Measurements from ENCODE around the gene SIGLEC10. TPM values are rescaled to one million over a fixed set of nuclear protein-coding genes. Genes with fewer than 3 reads are reported as not detected.

Gene SIGLEC10
- total and polyA plus RNA-seq, 9 of the 15 experiments (the other 6 are each of a cell fraction or from before 2014, with no cell fraction given): 0.10 to 1.8 (median 0.82) TPM

- TF ChIP-seq NR4A1 (CRISPR knock-in tag; IDR thresholded peaks at IDR 0.05) (no peak), NR4A1 (tag; IDR thresholded peaks at IDR 0.05) (no peak), CBX5 (IDR thresholded peaks at IDR 0.05; ENCODE audit: borderline replicate concordance, low read depth) (no peak), CTCF (IDR thresholded peaks at IDR 0.05 in 2 of 3, conservative IDR thresholded peaks at IDR 0.05 in 1 of 3; ENCODE audit: insufficient read depth in 2 of 3, low read depth in 1 of 3, low read length in 3 of 3) (peak; percentile 88 to 91 (median 89)), ZNF24 (IDR thresholded peaks at IDR 0.05) (peak; percentile 28; the same call in 1 of the 2 replicates), VEZF1 (CRISPR knock-in tag; IDR thresholded peaks at IDR 0.05) (no peak), GTF2F1 (IDR thresholded peaks at IDR 0.05; ENCODE audit: low read depth, low read length) (no peak), CREB1 (IDR thresholded peaks at IDR 0.05) (no peak), CREB1 (CRISPR knock-in tag; IDR thresholded peaks at IDR 0.05) (0 out of 2 replicates have a peak, but pooled peaks have one; percentile 18), ZNF639 (CRISPR knock-in tag; conservative IDR thresholded peaks at IDR 0.05 in 1 of 2, IDR thresholded peaks at IDR 0.05 in 1 of 2) (no peak), ZNF124 (CRISPR knock-in tag; IDR thresholded peaks at IDR 0.05) (no peak), HDGF (IDR thresholded peaks at IDR 0.05) (no peak), MXI1 (IDR thresholded peaks at IDR 0.05; ENCODE audit: low read depth, low read length) (no peak), JUND (IDR thresholded peaks at IDR 0.05; ENCODE audit: borderline replicate concordance, low read depth, low read length) (0 out of 2 replicates have a peak, but pooled peaks have one; percentile 43), JUND (tag; IDR thresholded peaks at IDR 0.05; ENCODE audit: borderline replicate concordance, low read depth, low read length) (no peak), ZBTB7A (IDR thresholded peaks at IDR 0.05; ENCODE audit: borderline replicate concordance, control insufficient read depth, low read depth, low read length) (no peak), ZNF707 (CRISPR knock-in tag; conservative IDR thresholded peaks at IDR 0.05) (no peak)
- TF ChIP-seq, protein P1, sequence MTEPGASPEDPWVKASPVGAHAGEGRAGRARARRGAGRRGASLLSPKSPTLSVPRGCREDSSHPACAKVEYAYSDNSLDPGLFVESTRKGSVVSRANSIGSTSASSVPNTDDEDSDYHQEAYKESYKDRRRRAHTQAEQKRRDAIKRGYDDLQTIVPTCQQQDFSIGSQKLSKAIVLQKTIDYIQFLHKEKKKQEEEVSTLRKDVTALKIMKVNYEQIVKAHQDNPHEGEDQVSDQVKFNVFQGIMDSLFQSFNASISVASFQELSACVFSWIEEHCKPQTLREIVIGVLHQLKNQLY (CRISPR knock-in tag; conservative IDR thresholded peaks at IDR 0.05): no peak
- TF ChIP-seq, protein P2, sequence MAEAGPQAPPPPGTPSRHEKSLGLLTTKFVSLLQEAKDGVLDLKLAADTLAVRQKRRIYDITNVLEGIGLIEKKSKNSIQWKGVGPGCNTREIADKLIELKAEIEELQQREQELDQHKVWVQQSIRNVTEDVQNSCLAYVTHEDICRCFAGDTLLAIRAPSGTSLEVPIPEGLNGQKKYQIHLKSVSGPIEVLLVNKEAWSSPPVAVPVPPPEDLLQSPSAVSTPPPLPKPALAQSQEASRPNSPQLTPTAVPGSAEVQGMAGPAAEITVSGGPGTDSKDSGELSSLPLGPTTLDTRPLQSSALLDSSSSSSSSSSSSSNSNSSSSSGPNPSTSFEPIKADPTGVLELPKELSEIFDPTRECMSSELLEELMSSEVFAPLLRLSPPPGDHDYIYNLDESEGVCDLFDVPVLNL (CRISPR knock-in tag; IDR thresholded peaks at IDR 0.05; ENCODE audit: low read depth): no peak
These were observed 9.8 kb downstream of the SIGLEC10 start (continued) for GRCh38 chr19:51407511-51408131.

Measured in K562 (cell line).